Stimulated activated naive CD8-positive, alpha-beta T cell treated with anti-CD3 and anti-CD28 coated beads, Interleukin-15, Interleukin-2, amounts not matched to agents 100 ng/mL and 50 ng/mL, for 24 hours (primary cell): ENCODE results near the gene EPB41L2.
"Not testable (repeated sequence)": the region's sequence is repeated elsewhere in the genome, so short reads cannot be mapped to it uniquely, and the experiment has no call there.

Experiments
- H3K27ac Mint-ChIP-seq: one replicate; pipeline ENCODE4 v1.8.0; 2021; ENCODE audit warnings: mild to moderate bottlenecking, mixed read lengths
- H3K27me3 Mint-ChIP-seq: one replicate; pipeline ENCODE4 v1.8.0; 2021; ENCODE audit warnings: mixed read lengths
- H3K36me3 Mint-ChIP-seq: one replicate; pipeline ENCODE4 v1.8.0; 2021; ENCODE audit warnings: low read depth, mixed read lengths
- H3K4me1 Mint-ChIP-seq: one replicate; pipeline ENCODE4 v1.8.0; 2021; ENCODE audit warnings: low read depth, mixed read lengths
- H3K4me3 Mint-ChIP-seq: one replicate; pipeline ENCODE4 v1.8.0; 2021; ENCODE audit warnings: mild to moderate bottlenecking, mixed read lengths
- H3K9me3 Mint-ChIP-seq: one replicate; pipeline ENCODE4 v1.8.0; 2021; ENCODE audit warnings: mixed read lengths

Gene EPB41L2

DNA sequence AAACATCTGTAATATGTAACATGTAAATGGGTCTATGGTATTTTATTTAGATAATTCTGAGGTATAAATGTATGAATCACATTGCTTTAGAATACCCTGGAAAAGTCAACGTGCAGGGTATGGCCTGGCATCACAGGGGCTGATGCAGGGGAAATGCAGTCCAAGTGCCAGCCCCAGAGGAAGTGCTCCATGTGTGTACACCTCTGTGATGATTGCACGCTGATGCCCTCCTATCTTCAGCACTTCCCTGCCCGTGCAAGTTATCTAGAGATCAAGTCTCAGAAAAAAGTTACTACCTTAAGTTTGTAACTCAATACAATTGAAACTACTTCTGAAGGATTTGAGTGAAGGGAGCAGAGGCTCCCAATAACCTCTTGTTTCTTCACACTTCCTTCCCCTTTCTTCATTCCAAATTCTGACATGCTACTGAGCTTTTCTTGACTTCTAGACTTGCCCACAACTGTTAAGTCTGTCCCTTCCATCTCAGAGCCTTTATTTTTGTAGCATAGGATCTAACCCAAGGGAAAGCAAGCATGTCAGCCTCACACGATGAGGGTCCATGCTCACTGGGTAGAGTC lies 233.6 kb downstream of the EPB41L2 start:
- Mint-ChIP-seq H3K36me3 (no peaks in the 10 kb centered on the region), H3K4me3 (no peak overlapping the region), H3K4me1 (no peaks in the 10 kb centered on the region), H3K9me3 (no peaks in the 10 kb centered on the region), H3K27me3 (no peaks in the 10 kb centered on the region), H3K27ac (no peak overlapping the region)

DNA sequence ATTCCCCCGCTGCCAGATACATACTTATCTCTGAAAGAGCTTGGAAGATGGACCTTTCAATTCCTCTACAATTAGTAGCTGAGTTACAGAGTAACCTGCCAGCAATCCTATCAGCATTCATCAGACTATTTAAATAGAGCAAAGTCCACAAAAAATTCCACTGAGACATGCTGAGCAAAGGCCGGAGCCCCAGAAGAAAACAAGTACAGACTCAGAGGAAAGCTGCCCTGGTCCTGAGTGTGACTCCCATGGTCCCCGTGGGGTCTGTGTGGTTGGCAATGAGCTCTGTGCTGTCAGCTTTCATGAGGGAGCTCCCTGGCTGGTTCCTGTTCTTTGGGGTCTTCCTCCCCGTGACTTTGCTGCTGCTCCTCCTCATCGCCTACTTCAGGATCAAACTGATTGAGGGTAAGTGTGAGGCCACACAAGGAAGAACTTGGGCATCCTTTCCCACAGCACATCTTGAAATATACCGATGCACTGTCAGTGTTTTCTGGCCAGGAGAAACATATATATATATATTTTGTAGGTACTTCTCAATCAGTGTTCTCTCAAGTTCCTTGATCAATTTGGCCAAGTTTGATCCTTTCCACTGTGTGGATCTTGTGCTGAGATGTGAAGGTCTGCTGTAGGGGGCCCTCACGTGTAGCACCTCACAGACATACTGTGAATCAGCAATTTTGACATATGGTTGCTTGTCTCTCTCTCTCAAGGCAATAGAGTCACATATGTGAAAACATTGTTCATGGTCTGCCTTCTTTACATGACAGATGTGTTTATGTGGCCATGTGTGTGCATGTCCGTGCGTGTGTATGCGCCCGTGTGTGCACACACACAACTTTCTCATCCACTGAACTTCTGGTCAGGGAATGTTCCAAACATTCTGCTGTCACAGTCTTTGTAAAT lies 235.5 kb downstream of the EPB41L2 start, which contains the start of gene SMLR1:
SMLR1 (plus strand) TSS at position 160 of the 903 bp plus-strand sequence; CDS start at position 168, 8 bp downstream.
- no peaks in the 10 kb centered on the region for H3K9me3 Mint-ChIP-seq
- H3K27me3 Mint-ChIP-seq: no peaks in the 10 kb centered on the region
- H3K4me3 Mint-ChIP-seq: no peak within 1 kb of the TSS
- H3K4me1 Mint-ChIP-seq: no peaks in the 10 kb centered on the region
- H3K36me3 Mint-ChIP-seq: no peaks in the 10 kb centered on the region
- no peak within 1 kb of the TSS for H3K27ac Mint-ChIP-seq

DNA sequence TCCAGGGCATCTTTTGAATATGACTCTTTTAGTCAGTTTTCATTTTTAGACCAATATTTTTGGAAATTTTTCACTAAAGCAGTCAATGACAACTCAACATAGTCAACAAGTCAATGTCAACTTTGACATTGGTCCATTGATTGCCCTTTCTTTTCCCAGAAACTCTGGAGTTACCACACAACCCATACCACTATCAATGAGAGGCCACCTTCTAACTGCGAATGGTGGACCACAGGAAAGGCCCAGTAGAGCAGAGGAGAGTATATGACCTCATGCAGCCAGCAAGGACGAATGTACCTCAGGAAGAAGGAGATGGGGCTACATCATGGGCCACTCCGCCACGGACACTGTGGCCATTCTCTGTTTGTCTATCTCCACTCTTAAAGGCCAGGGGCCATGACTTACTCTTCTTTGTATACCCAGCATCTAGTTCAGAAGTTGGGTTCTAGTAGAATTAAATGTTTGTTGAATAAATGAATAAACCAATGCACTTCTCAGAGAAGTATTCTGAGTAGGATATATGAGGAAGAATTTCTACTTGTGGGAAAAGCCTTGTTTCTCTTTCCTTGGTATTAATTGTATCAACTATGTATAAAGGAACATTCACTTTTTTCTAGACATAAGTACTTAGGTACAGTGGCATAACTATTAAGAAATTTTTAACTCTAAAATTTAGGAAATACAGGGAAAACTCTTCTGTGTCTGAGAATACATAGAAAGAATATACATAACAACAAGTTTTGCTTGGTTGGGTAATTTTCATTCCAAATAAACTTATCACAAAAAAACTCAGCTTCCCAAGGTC lies 236.4 kb downstream of the EPB41L2 start:
- Mint-ChIP-seq H3K4me1 (no peaks in the 10 kb centered on the region), H3K36me3 (no peaks in the 10 kb centered on the region), H3K9me3 (no peaks in the 10 kb centered on the region), H3K4me3 (no peak overlapping the region), H3K27ac (no peak overlapping the region), H3K27me3 (no peaks in the 10 kb centered on the region)

DNA sequence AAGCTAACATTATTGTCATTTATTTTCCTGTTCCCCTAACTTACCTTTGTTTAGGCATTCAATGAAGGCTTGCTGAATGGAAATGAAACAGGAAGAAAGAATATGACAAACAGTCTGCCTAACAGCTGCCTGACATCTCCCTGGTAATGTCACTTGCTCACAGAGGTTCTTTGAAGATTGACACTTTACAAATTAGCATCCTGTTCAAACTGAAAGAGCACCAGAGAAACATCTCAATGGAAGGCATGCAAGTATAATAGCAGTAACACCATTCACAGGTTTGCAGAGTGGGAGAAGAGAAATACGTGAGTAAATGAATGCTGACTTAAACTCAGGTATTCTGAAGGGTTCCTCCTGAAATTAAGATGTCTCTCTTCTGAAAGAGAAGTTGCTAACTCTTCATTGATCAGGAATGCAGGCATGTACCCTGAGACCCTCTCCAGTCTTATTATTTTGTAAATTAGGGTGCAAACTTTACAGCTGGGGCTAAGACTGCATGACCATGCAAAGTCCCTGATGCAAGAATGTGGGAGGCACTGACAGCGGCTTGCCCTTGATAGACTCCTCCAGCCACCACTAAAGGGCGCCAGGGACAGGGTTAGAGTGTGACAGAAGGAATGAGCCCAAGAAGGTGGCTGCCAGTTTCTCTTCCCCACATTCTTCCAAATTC lies 237.1 kb downstream of the EPB41L2 start:
- no peak overlapping the region for H3K4me3 Mint-ChIP-seq
- peaks cover 3% of the 10 kb centered on the region for H3K9me3 Mint-ChIP-seq
- H3K36me3 Mint-ChIP-seq: no peaks in the 10 kb centered on the region
- H3K27ac Mint-ChIP-seq: no peak overlapping the region
- no peaks in the 10 kb centered on the region for H3K4me1 Mint-ChIP-seq
- H3K27me3 Mint-ChIP-seq: no peaks in the 10 kb centered on the region

DNA sequence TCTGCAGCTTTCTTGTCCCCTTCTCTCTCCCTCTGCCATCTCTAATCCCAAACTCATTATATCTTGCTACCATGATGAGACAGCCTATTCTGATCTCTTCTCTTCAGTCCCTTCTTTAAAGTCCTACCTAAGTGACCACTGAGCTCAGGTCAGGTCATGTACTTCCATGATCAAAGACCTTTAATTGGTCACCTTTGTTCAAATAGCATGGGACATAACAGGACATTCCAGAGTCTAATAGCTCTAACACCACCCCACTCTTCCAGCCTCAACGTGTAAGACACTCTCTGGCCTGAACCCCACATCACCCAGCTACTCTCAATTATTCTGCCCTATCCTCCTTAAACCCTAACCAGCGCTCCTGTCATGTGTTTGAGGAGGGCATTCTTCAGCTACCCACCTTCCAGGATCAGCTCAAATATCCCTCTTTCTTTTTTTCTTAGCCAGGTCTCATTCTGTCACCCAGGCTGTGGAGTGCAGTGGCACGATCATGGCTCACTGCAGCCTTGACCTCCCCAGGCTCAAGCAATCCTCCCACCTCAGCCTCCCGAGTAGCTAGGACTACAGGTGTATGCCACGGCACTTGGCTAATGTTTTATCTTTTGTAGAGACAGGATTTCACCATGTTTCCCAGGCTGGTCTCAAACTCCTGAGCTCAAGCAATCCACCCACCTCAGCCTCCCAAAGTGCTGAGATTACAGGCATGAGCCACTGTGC lies 237.9 kb downstream of the EPB41L2 start:
- H3K4me1 Mint-ChIP-seq: no peaks in the 10 kb centered on the region
- no peaks in the 10 kb centered on the region for H3K36me3 Mint-ChIP-seq
- no peak overlapping the region for H3K4me3 Mint-ChIP-seq
- peaks cover 4% of the 10 kb centered on the region for H3K9me3 Mint-ChIP-seq
- no peak overlapping the region for H3K27ac Mint-ChIP-seq
- H3K27me3 Mint-ChIP-seq: no peaks in the 10 kb centered on the region

DNA sequence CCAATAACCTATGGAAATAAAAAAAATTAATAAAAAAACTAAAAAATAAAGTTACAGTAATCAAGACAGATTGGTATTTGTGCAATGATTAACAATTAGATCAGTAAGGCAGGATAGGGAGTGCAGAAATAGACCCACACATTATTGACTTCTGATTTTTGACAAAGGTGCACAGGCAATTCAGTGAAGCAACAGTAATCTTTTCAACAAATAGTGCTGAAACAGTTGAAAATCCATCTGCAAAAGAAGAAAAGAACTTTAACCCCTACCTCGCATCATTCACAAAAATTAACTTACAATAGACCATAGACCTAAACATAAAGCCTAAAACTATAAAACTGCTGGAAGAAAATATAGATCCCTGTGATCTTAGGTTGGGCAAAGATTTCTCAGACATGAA lies 240.3 kb downstream of the EPB41L2 start:
- no peaks in the 10 kb centered on the region for H3K27me3 Mint-ChIP-seq
- H3K4me3 Mint-ChIP-seq: no peak overlapping the region
- H3K9me3 Mint-ChIP-seq: peaks cover 8% of the 10 kb centered on the region
- H3K4me1 Mint-ChIP-seq: no peaks in the 10 kb centered on the region
- no peak overlapping the region for H3K27ac Mint-ChIP-seq
- no peaks in the 10 kb centered on the region for H3K36me3 Mint-ChIP-seq

DNA sequence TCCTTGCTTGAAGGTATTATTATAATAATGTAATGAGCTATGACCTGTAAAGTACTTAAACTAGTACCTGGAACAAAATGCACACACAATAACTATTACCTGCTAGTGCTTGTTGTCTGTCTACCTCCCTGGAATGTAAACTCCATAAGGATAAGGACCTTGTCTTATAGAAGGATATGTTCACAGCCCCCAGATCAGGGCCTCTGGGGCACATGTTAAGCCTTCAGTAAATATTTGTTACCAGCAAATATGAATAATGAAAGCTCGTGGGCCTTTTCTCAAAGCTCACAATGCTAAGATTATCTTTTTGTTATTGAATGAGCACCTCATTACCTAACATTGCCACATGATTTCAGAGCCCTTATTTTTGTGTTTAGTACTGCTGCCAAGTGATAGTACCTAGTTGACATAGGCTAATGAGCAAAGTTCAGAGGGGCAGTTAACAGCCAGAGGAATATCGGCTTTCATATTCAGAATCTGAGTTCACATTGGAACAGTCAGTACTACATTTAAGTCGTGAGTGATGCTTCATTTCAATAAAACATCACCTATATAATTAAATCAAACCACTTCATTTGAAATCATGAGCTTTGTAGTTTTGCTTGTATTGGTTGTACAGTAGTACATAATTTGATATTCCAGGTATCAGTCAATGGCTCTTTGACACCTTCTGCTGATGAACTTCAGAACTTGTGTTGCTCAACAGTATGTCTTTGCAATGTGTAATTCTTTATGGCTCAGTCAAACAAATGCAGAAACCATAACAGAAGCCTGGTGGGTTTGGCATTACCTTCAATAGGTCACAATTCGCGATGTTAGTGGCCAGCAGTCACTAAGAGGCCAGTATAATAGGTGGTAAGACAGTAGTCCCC lies 247.6 kb downstream of the EPB41L2 start:
- Mint-ChIP-seq H3K9me3 (peaks cover 4% of the 10 kb centered on the region), H3K36me3 (no peaks in the 10 kb centered on the region), H3K27me3 (no peaks in the 10 kb centered on the region), H3K4me1 (no peaks in the 10 kb centered on the region), H3K4me3 (no peak overlapping the region), H3K27ac (no peak overlapping the region)

DNA sequence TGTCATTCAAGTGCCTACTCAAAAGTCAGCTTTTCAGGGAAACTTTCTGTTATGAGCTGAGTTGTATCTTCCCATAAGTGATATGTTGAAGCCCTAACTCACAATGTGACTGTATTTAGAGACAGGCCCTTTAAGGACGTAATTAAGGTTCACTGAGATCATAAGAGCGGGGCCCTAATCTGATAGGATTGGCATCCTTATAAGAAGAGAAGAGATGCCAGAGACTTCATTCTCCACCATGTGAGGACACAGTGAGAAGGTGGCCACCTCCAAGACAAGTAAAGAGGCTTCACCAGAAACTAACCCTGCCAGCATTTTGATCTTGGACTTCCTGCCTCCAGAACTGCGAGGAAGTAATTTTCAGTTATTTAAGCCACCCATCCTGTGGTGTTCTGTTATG lies 248.5 kb downstream of the EPB41L2 start:
- no peaks in the 10 kb centered on the region for H3K4me1 Mint-ChIP-seq
- no peaks in the 10 kb centered on the region for H3K27me3 Mint-ChIP-seq
- peaks cover 4% of the 10 kb centered on the region for H3K9me3 Mint-ChIP-seq
- no peak overlapping the region for H3K27ac Mint-ChIP-seq
- no peaks in the 10 kb centered on the region for H3K36me3 Mint-ChIP-seq
- no peak overlapping the region for H3K4me3 Mint-ChIP-seq

DNA sequence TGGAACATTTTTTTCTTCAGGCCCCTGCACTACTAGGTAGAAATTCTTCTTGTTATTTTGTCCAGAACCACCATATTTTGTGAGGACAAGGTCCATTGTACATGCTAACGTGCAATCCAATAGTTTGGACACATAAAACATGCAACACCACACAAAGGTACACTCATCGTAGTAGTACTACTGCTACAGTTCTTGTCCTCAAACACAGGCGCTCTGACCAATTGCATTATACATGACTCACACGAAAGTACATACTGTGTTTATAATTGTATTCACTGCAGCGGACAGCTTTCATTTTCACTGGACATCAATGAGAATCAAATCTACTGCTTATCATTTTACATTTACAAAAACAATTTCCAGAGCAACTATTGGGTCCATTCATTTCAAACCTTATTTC lies 251.1 kb downstream of the EPB41L2 start:
- no peak overlapping the region for H3K27ac Mint-ChIP-seq
- H3K9me3 Mint-ChIP-seq: no peaks in the 10 kb centered on the region
- H3K27me3 Mint-ChIP-seq: no peaks in the 10 kb centered on the region
- H3K4me3 Mint-ChIP-seq: no peak overlapping the region
- H3K4me1 Mint-ChIP-seq: no peaks in the 10 kb centered on the region
- no peaks in the 10 kb centered on the region for H3K36me3 Mint-ChIP-seq

DNA sequence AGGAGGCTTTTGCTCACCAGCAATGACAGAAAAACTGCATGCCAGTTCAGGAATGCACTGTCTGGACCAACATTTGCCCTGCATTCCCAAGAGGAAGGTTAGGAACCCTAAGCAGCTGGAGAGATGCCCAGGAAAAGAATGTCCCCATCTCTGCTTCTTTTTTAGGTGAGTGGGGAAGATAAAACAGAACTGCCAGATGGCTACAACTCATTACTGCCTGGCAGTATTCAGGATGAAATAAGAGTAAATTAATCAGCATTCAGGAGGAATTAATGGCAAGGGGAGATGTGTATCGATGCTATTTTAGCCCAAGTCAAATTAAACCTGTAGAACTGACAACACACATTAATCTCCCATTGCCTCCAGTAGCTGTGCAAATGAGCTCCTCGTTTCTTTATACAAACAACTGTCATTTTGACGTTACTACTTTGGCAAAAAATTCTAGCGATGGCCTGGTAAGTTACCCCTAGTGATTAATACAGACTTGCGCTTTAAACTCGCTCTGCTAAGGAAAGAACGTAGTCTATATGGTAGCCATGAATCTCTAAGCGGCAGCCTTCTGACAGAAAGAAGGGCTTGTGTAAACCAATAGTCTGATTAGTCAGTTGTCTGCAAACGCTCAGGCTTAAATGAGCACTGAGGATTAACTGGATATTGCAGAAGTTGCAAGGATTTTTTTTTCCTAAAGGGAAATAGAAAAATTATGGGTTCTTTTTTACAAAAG lies 252.6 kb downstream of the EPB41L2 start:
- Mint-ChIP-seq H3K36me3 (no peaks in the 10 kb centered on the region), H3K9me3 (no peaks in the 10 kb centered on the region), H3K27ac (no peak overlapping the region), H3K4me1 (no peaks in the 10 kb centered on the region), H3K27me3 (no peaks in the 10 kb centered on the region), H3K4me3 (no peak overlapping the region)

DNA sequence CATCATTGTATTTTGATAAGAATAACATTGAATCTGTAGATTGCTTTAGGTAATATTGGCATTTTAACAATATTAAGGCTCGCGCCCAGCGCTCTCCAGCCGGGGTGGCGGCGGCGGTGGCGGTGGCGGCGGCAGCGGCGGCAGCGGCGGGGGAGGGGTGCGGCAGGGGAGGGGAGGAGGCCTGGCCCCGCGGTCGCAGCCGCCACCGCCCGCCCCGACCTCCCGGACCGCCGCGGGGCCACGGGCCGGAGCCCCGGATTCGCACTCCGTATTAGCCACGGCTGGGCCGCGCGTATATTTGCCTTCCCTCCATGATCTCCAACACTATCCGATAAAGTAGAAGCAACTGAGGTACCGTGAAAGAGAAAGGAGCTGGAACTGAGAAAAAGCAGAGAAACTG lies 261.7 kb downstream of the EPB41L2 start:
- H3K27me3 Mint-ChIP-seq, H3K4me3 Mint-ChIP-seq, H3K4me1 Mint-ChIP-seq, H3K36me3 Mint-ChIP-seq, H3K9me3 Mint-ChIP-seq, H3K27ac Mint-ChIP-seq: not testable (repeated sequence)

DNA sequence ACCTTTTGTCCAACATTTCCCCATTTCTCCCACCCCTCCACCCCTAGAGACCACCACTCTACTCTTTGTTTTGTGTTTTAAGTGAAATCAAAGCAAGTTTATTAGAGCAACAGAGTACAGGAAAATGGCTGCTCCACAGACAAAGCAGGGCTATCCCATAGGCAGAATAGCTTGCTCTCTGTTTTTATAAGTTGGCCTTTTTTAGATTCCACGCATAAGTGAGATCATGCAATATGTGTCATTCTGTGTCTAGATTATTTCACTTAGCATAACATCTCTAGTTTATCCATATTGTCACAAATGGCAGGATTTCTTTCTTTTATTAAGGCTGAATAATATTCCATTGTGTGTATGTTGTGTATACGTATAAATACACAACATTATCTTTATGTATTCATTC lies 266.0 kb downstream of the EPB41L2 start:
- no peaks in the 10 kb centered on the region for H3K36me3 Mint-ChIP-seq
- peaks cover 3% of the 10 kb centered on the region for H3K9me3 Mint-ChIP-seq
- no peaks in the 10 kb centered on the region for H3K27me3 Mint-ChIP-seq

DNA sequence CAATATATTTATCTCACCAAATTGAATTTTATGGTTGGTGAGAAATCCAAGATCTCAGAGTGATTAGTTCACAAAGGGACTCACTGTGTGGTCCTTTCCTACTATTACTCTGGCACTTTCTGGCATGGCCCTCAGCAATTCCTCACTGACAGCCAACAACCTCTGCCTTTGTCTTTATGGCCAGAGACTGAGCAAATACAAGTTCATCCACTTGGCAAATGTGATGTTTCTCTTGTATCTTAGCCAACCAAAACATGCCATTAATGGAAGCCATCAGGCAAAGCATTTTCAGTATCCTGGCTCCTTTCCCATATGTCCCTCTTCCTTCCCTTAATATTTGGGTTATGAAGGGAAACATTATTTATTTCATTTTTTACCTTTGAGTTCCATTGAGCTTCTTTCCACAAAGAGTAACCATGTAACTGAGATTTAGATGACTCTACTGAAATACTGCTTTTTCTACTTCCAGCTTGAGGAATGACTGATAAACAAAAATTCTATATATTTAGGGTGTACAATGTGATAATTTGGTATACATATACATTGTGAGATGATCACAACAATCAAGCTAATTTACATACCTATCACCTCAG lies 266.6 kb downstream of the EPB41L2 start:
- Mint-ChIP-seq H3K27me3 (no peaks in the 10 kb centered on the region), H3K27ac (no peak overlapping the region), H3K36me3 (no peaks in the 10 kb centered on the region), H3K9me3 (peaks cover 3% of the 10 kb centered on the region), H3K4me3 (no peak overlapping the region), H3K4me1 (peaks cover 5% of the 10 kb centered on the region)

More for the DNA sequence above, 266.0 kb downstream of the EPB41L2 start:
- peaks cover 5% of the 10 kb centered on the region for H3K4me1 Mint-ChIP-seq
- no peak overlapping the region for H3K4me3 Mint-ChIP-seq
- H3K27ac Mint-ChIP-seq: no peak overlapping the region
